Posterior cingulate gyrus (tissue), 11 donors: ENCODE data around the gene LRCH4.

ENCODE experiments used
- DNase-seq, 10 donors: peaks; one replicate each; pipeline versions ENCODE4 v3.0.0 to v3.0.0-alpha.2; 2020 to 2021; ENCODE audit warnings: mixed read lengths in 3 of 10
- intact Hi-C: fragments of 100-400 bp; cut with DNase I; formaldehyde crosslinking; loops from one replicate; pipeline ENCODE4 v1.15.1; 2023

The LRCH4 gene

GRCh38 chr7:100585511-100586265 lies at the start of gene LRCH4:
TSS of gene LRCH4 (minus strand) at chr7:100586129. CDS start at chr7:100586100, 29 bp downstream.
- peak in 1 of 10 donors; percentile 38 for DNase-seq
- intact Hi-C loops = loop anchor here (5.0 kb wide), 2 partner anchors 87 to 107 kb away; partner anchors contain the start of genes GIGYF1 and GNB2

- intact Hi-C loops = no loop called here
- peak in 7 of 10 donors; percentile 24 to 91 (median 58) for DNase-seq
Observed at GRCh38 chr7:100632951-100633717, 47.2 kb upstream of the LRCH4 start.

DNA sequence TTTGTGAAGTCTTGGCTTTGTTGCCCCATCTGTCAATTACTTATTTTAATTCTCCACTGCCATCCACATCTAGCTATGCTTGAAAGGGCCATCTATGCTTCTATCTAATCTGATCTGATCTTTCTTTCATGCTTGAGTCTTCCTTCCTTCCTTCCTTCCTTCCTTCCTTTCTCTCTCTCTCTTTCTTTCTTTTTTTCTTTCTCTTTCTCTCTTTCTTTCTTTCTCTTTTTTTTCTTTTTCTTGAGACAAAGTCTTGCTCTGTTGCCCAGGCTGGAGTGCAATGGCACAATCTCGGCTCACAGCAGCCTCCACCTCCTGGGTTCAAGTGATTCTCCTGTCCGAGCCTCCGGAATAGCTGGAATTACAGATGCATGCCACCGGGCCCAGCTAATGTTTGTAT lies 44.1 kb upstream of the LRCH4 start:
- intact Hi-C loops = no loop called here
- DNase-seq = no peak

- no peak for DNase-seq
- intact Hi-C loops = no loop called here
Observed at GRCh38 chr7:100629117-100629716, 43.3 kb upstream of the LRCH4 start.

- no peak for DNase-seq
- intact Hi-C loops = no loop called here
Observed at GRCh38 chr7:100627238-100627549, 41.3 kb upstream of the LRCH4 start.

- intact Hi-C loops = no loop called here
- DNase-seq = peak; percentile 35 to 96 (median 80)
Observed at GRCh38 chr7:100626530-100627237, 40.8 kb upstream of the LRCH4 start.

DNA sequence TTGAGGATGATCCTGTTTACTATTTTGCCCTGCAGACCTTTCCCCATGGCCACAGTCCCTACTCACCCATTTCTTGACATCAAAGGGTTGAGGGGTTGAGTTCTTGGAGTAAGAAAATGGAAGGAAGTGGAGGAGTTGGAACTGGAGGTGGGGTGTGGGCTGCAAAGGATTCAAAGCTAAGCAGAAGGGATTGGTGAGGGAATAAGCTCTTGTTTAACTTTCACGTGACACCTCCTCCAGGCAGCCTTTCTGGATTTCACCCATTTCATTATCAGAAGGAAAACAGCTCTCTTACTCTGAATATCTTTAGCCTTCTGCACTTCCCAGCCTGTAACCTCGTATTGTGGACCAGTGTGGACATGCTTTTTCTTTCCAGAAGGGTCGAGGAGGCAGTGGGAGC lies 40.1 kb upstream of the LRCH4 start:
- DNase-seq = no peak
- intact Hi-C loops = no loop called here

GRCh38 chr7:100623951-100624824 lies 38.3 kb upstream of the LRCH4 start:
- no peak for DNase-seq
- intact Hi-C loops = no loop called here

GRCh38 chr7:100621554-100621953 lies 35.6 kb upstream of the LRCH4 start:
- intact Hi-C loops = no loop called here
- no peak for DNase-seq

- intact Hi-C loops = no loop called here
- DNase-seq = no peak
Observed at GRCh38 chr7:100620804-100621203, 34.9 kb upstream of the LRCH4 start.

- intact Hi-C loops = no loop called here
- DNase-seq = no peak
Observed at GRCh38 chr7:100620239-100620638, 34.3 kb upstream of the LRCH4 start.

DNA sequence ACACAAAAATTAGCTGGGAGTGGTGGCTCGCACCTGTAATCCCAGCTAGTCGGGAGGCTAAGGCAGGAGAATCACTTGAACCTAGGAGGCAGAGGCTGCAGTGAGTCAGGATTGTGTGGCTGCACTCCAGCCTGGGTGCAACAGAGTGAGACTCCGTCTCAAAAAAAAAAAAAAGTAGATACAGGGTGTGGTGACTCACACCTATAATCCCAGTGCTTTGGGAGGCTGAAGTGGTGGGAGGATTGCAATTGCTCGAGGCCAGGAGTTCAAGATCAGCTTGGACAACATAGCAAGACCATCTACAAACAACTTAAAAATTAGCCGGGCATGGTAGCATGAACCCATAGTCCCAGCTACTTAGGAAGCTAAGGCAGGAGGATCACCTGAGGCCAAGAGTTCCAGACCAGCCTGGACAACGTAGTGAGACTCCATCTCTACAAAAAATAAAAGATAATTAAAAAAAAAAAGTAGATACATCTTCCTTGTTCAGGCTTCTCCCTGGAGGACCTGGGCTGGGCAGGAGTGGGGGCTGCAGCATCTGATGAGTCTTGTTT lies 28.5 kb upstream of the LRCH4 start:
- intact Hi-C loops = loop anchor here (5.0 kb wide), 1 partner anchor 58 kb away; the partner anchor contains the start of gene GNB2
- DNase-seq = no peak

GRCh38 chr7:100613412-100614175 lies 27.7 kb upstream of the LRCH4 start:
- DNase-seq = no peak
- intact Hi-C loops = loop anchor here (5.0 kb wide), 1 partner anchor 59 kb away; the partner anchor contains the start of gene GNB2

DNA sequence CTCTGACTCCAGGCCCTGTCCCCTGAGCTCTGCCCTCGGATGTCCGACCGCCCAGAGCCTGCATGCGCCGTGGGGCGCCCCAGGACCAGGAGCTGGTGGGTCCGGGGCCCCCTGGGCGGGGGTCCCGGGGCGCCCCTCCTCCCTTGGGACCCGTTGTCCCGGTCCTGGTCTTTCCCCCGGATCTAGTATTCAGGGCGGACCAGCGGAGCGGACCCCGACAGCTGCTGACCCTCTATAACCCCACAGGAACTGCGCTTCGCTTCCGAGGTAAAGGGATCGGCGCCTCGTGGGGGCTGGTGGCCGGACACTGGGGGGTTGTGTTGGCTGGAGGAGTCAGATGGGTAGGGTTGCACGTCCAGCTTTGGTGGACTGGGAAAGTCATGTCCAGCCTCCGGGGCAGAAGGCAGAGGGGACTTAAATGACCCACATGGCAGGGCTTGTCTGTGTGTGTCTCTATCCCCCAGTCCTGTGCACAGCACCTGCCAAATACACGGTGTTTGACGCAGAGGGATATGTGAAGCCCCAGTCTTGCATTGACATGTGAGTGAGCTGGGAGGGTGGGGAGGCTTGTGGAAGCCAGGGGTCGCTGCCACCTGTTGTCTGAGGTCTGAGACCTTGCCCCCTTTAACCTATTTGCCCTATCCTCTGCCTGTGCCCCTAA lies 26.9 kb upstream of the LRCH4 start:
- intact Hi-C loops = loop anchor here (5.0 kb wide), 1 partner anchor 59 kb away; the partner anchor contains the start of gene GNB2
- DNase-seq = no peak

DNA sequence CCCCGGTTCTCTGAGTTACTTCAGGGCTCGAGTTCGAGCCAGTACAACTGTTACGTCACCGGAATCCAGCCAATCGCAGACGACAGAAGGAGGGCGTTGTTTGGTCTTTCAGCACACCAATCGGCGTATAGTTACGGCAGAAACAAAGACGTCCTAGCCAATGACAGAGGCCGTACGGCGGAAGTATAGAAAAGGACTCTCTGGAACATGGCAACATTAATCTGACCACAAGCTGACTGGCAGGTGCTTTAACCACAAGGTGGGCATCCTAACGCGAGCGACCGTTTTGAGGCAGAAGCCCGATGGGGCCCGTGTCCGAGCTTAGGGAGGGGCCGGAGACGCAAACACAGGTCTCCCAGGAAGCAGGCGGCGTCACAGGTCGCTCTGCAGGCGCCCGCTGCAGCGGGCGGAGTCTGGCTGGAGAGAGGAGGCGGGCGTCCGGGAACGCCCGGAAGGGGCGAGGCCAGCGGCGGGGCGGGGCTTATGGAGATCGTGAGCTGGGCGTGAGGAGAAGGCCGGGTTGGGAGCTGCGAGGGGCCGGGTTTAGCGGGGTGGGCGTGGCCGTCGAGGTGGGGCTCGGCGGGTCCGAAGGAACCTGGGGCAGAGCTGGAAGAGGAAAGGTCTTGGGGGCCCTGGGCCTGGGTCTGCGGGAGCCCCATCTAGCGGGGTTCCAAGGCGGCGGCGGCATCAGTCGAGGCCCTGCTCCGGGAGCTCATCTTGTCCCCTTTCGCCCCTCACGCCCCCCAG lies 26.2 kb upstream of the LRCH4 start, which contains the start of gene MOSPD3:
MOSPD3 (plus strand) TSS at position 558 of the 747 bp plus-strand sequence. CDS start 252 bp downstream, outside the sequence.
- DNase-seq = peak; percentile 97 to 100 (median 98)
- intact Hi-C loops = loop anchor here (5.0 kb wide), 1 partner anchor 60 kb away; the partner anchor contains the start of gene GNB2

- no peak for DNase-seq
- intact Hi-C loops = loop anchor here (5.0 kb wide), 1 partner anchor 62 kb away; the partner anchor contains the start of gene GNB2
Observed at GRCh38 chr7:100609958-100610357, 24.0 kb upstream of the LRCH4 start.

GRCh38 chr7:100607111-100607510 lies 21.2 kb upstream of the LRCH4 start:
- intact Hi-C loops = no loop called here
- DNase-seq = no peak
